ENCODE measurements around the gene IL9R. TPM values are rescaled to one million over a fixed set of nuclear protein-coding genes. Genes with fewer than 3 reads are reported as not detected.

Gene IL9R
- total and polyA plus RNA-seq, 2 experiments from 2014 or later = 0.31 to 0.39 TPM

DNA sequence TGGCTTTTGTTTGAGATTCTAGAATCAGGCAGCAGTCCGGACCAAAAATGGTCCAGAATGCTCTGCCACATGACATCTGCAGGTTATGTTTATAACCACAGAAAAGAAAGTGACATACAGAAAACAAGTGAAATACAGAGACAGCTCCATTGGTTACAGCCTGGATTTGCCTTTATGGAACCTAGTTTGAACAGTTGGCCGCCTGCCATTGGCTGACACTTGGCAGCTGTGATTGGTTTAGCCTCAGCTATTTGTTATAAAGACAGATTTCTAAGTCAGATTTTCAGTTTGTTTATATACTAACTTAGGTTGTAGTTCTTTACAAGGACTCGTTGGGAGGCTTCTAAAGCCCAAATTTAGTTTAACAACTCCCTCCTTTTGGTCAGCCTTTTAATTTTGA, 40.8 kb upstream of the IL9R start (continued):
- TF ChIP-seq, protein P1, sequence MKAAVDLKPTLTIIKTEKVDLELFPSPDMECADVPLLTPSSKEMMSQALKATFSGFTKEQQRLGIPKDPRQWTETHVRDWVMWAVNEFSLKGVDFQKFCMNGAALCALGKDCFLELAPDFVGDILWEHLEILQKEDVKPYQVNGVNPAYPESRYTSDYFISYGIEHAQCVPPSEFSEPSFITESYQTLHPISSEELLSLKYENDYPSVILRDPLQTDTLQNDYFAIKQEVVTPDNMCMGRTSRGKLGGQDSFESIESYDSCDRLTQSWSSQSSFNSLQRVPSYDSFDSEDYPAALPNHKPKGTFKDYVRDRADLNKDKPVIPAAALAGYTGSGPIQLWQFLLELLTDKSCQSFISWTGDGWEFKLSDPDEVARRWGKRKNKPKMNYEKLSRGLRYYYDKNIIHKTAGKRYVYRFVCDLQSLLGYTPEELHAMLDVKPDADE (IDR thresholded peaks at IDR 0.05) = no peak
- TF ChIP-seq POLR2AphosphoS5 (IDR thresholded peaks at IDR 0.05; ENCODE audit: low read depth) (no peak), NANOG (IDR thresholded peaks at IDR 0.05; ENCODE audit: borderline replicate concordance) (no peak), ZNF114 (CRISPR knock-in tag; IDR thresholded peaks at IDR 0.05) (no peak), EZH2phosphoT487 (IDR thresholded peaks at IDR 0.05; ENCODE audit: unreplicated experiment) (no peak), JUNB (IDR thresholded peaks at IDR 0.05; ENCODE audit: unreplicated experiment) (no peak)
- TF ChIP-seq, protein P2, sequence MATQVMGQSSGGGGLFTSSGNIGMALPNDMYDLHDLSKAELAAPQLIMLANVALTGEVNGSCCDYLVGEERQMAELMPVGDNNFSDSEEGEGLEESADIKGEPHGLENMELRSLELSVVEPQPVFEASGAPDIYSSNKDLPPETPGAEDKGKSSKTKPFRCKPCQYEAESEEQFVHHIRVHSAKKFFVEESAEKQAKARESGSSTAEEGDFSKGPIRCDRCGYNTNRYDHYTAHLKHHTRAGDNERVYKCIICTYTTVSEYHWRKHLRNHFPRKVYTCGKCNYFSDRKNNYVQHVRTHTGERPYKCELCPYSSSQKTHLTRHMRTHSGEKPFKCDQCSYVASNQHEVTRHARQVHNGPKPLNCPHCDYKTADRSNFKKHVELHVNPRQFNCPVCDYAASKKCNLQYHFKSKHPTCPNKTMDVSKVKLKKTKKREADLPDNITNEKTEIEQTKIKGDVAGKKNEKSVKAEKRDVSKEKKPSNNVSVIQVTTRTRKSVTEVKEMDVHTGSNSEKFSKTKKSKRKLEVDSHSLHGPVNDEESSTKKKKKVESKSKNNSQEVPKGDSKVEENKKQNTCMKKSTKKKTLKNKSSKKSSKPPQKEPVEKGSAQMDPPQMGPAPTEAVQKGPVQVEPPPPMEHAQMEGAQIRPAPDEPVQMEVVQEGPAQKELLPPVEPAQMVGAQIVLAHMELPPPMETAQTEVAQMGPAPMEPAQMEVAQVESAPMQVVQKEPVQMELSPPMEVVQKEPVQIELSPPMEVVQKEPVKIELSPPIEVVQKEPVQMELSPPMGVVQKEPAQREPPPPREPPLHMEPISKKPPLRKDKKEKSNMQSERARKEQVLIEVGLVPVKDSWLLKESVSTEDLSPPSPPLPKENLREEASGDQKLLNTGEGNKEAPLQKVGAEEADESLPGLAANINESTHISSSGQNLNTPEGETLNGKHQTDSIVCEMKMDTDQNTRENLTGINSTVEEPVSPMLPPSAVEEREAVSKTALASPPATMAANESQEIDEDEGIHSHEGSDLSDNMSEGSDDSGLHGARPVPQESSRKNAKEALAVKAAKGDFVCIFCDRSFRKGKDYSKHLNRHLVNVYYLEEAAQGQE (IDR thresholded peaks at IDR 0.05; ENCODE audit: unreplicated experiment) = no peak

DNA sequence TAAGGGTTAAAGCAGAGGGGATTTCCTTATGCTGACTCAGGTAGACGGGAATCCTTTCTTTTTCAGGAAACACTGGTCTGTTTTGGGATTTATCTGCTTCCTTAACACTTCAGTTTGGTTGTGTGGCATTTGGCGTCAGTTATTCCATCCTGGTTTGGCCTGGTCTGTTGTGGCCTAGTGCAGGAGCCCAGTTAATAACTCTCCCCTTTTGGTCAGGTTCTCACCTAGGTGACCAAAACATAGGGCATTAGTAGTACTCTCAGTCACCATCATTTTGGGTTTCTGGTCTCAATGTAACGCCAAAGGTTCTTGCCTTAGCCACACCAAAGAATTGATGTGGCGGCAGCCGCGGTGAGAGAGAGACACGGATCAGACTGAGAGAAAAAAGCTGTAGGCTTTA, 39.7 kb upstream of the IL9R start:
- H3K4me1 Mint-ChIP-seq = peaks cover 21% of the 10 kb centered on the region; the same call in 2 of the 3 replicates
- no peaks in the 10 kb centered on the region for H3K27me3 Mint-ChIP-seq (ENCODE audit: insufficient read depth, low read depth, poor library complexity)
- Histone ChIP-seq H3K4me3 (peak overlapping the region; percentile 33), H3F3A (replicated peaks; ENCODE audit: low read depth) (no peaks in the 10 kb centered on the region), H3K27ac (ENCODE audit: low read depth) (0 out of 2 replicates have a peak overlapping the region, but pooled peaks have one; percentile 28), H2AFZ (no peak overlapping the region), H3K4me1 (ENCODE audit: insufficient read depth) (peaks cover 24% of the 10 kb centered on the region), H3K36me3 (ENCODE audit: insufficient read depth) (no peaks in the 10 kb centered on the region; the same call in 1 of the 2 replicates), H3K9me2 (ENCODE audit: insufficient read depth) (0 out of 2 replicates have a peak, but pooled peaks cover 5% of the 10 kb centered on the region), H3K4me2 (peak overlapping the region; percentile 71; the same call in 1 of the 2 replicates), H4K20me1 (replicated peaks; ENCODE audit: insufficient read depth) (no peaks in the 10 kb centered on the region), H3K27me3 (ENCODE audit: insufficient read depth) (no peaks in the 10 kb centered on the region), H3K79me2 (replicated peaks; ENCODE audit: insufficient read depth) (no peaks in the 10 kb centered on the region)
- ATAC-seq (no peak), DNase-seq (ENCODE audit: low spot score) (no peak)
- H3K27ac Mint-ChIP-seq = peak overlapping the region; percentile 87
- H3K9me3 Mint-ChIP-seq = peaks cover 68% of the 10 kb centered on the region
- H3K36me3 Mint-ChIP-seq (ENCODE audit: low read depth) = peaks cover 13% of the 10 kb centered on the region; the same call in 2 of the 3 replicates
- H3K4me3 Mint-ChIP-seq = peak overlapping the region; percentile 50; the same call in 2 of the 3 replicates
- TF ChIP-seq EZH2phosphoT487 (IDR thresholded peaks at IDR 0.05; ENCODE audit: unreplicated experiment) (no peak), POLR2AphosphoS5 (IDR thresholded peaks at IDR 0.05; ENCODE audit: low read depth) (no peak), EZH2 (IDR thresholded peaks at IDR 0.05; ENCODE audit: low read depth, unreplicated experiment) (no peak)
- TF ChIP-seq, protein P3, sequence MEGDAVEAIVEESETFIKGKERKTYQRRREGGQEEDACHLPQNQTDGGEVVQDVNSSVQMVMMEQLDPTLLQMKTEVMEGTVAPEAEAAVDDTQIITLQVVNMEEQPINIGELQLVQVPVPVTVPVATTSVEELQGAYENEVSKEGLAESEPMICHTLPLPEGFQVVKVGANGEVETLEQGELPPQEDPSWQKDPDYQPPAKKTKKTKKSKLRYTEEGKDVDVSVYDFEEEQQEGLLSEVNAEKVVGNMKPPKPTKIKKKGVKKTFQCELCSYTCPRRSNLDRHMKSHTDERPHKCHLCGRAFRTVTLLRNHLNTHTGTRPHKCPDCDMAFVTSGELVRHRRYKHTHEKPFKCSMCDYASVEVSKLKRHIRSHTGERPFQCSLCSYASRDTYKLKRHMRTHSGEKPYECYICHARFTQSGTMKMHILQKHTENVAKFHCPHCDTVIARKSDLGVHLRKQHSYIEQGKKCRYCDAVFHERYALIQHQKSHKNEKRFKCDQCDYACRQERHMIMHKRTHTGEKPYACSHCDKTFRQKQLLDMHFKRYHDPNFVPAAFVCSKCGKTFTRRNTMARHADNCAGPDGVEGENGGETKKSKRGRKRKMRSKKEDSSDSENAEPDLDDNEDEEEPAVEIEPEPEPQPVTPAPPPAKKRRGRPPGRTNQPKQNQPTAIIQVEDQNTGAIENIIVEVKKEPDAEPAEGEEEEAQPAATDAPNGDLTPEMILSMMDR (conservative IDR thresholded peaks at IDR 0.05; ENCODE audit: low read depth in 2 of 2) = no peak
- TF ChIP-seq, protein P2 (IDR thresholded peaks at IDR 0.05; ENCODE audit: unreplicated experiment) = no peak
- TF ChIP-seq, protein P1 (IDR thresholded peaks at IDR 0.05) = no peak

Data from GM23338 (cell line).